Measurements from ENCODE around the gene IARS1.

DNA sequence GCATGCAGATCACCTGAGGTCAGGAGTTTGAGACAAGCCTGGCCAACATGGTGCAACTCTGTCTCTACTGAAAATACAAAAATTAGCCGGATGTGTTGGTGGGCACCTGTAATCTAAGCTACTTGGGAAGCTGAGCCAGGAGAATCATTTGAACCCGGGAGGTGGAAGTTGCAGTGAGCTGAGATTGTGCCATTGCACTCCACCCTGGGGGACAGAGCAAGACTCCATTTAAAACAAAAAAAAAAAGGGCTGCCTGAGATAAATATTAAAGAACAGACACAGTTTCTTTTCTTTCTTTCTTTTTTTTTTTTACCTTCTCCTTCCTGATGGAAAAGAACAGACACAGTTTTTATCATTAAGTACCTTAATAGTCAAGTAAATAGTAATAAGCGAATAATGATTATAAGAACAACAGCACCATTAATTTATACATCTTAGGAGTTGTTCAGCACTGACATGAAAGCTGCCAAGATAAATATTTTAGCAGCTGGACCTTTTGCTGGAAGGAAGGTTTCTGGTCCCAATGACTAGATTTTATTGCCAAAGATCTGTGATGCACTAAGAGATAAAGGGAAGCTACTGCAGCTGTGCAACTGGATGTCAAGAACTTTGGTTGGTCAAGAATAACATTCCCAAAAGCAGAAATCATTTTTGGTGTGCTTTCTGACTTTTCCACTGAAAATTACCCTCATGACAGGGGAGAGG lies 39.2 kb upstream of the IARS1 start:
- TF ChIP-seq TAF1 (IDR thresholded peaks at IDR 0.05; ENCODE audit: borderline replicate concordance, low read depth, low read length) (no peak), POLR2AphosphoS5 (IDR thresholded peaks at IDR 0.05; ENCODE audit: low read depth, low read length) (no peak), POLR2A (IDR thresholded peaks at IDR 0.05; ENCODE audit: low read depth, low read length) (no peak)

Data from GM12892 (cell line).